DLD1 (cell line): ENCODE measurements around the gene ABCA9.
"Not testable (repeated sequence)": the region's sequence is repeated elsewhere in the genome, so short reads cannot be mapped to it uniquely, and the experiment has no call there.

Experiments
- in situ Hi-C: cut with HindIII; loops from 2 replicates; pipeline ENCODE4 v1.10.0; 2017; ENCODE audit warnings: low sequenced_read_pairs

Gene ABCA9

DNA sequence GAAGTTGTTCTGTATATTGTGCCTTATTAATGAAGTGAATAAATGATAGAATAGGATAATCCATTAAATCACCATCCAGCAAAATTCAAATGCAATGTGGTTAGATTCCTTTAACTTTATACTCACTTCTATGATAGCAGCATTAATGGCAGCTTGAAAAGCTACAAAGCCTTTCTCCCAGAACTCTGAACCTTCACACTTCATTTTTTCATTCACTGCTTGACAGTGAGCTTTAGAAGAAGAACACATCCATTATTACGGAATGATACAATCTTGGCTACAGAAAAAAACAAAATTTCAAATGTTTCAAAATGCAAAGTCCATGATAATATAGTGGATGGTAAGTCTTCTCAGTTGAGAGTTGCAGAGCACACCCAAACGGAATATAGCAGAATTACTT, 16.4 kb downstream of the ABCA9 start:
- in situ Hi-C loops, result no loop called here

DNA sequence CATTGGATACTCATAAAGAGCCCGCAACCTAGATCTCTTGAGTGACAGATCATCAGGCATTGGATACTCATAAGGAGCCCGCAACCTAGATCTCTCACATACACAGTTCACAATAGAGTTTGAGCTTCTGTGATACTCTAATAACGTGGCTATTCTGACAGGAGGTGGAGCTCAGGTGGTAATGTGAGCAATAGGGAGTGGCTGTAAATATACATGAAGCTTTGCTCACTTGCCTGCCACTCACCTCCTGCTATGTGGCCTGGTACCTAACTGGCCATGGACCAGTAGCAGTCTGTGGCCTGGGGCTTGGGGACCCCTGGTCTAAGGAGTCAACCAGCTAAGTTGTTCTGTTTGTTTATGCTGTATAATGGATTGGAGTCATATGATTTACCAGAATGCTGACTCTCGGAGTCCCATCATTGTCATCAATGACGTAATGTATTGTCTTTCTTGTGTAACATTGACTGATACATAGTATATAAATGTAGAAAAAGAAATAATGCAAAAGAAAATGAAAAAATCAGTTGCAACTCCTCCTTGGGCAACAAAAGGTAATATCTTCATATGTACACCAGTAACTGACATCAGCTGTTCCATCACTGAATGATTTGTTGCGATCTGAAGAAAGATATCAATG, 17.5 kb downstream of the ABCA9 start:
- in situ Hi-C loops, result no loop called here

DNA sequence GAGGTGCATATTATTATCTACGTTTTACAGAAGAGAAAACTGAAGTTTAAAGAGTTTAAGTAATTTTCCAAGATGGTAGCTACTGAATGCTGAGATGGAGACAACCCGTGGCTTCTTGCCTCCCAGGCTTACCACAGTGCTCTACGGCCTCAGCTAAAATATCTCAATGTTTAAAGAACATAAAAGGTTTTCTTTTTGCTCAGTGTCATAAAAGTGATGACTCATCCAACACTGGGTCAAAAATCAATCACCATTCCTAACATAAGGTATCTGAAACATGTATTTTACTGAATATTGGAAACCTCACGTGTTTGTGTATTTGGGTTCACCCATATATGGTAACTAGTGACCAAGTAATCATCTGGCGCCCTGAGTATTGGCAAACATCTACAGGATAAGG, 18.4 kb downstream of the ABCA9 start:
- in situ Hi-C loops, result no loop called here

DNA sequence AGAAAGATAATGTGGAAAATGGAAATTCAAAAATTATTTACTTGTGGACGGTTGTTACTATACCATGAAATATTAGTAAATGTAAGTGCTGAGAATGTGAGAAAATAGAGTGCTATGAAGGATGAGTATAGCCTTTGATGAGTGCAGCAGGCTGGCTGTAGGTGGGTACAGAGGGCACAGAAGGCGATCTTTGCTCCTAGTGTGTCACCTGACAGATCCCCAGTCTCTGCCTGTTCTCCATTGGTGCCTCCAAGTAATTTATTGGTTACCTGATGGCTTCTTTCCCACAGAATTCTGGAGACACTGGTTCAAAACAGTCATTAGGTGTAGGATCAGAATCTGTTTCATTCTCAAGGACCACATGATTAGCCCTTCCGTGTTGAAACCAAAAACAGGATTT, 28.9 kb downstream of the ABCA9 start:
- in situ Hi-C loops, result no loop called here

DNA sequence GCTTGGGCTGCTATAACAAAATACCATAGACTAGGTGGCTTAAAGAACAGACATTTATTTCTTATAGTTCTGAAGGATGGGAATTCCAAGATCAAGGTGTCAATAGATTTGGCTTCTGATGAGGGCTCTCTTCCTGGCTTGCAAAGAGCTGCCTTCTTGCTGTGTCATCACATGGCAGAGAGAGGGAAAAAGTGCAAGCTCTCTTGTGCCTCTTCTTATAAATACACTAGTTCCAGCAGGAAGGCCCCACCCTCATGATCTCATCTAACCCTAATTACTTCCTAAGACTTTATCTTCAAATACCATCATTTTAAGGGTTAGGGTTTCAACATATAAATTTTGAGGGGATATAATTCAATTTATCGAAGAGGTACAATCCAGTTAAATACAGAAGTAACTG, 30.6 kb downstream of the ABCA9 start:
- in situ Hi-C loops, result no loop called here

DNA sequence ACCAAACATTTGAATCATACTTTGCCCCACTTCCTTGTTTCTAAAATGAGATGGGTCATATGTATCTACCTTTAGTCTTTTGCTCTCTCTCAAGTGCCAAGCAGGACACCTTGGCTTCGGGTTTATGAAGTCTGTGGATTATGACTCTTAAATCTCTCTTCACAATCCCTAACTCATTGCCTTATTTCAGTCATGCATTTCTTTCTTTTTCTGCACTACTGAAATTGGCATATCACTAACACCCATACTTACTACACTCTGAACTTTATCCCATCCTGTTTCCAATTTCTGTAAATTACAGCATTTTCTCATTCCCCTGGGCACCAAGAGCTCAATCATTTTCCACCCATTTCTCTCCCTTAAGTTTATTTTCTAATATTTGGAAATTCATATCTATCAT, 42.0 kb downstream of the ABCA9 start:
- in situ Hi-C loops, result no loop called here

DNA sequence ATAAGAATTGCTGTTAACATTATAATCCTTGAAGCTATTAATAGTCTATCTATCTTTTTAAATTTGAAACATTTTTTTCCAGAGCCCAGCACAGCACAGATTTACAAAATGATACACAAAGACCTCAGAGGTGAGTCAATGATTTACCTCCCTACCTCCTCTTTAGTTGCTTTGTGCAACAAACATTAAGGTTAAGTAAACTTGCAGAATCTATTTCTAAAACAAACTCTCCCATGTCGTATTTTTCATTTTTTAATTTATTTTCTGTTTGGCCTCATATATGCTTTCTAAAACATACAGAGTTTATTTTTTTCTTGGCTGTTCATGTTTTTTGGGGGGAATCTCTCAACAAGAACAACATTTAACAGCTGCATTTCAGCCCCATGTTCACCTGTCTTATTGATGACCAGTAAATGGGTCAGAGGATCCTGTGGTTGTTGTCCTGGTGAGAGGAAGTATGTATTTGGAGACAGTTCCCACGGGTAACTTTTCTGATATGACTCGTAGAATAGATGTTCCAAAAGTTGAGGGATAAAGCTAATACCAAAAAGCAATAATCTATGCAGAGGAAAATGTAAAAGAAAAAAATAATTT, 42.6 kb downstream of the ABCA9 start:
- in situ Hi-C loops, result no loop called here

DNA sequence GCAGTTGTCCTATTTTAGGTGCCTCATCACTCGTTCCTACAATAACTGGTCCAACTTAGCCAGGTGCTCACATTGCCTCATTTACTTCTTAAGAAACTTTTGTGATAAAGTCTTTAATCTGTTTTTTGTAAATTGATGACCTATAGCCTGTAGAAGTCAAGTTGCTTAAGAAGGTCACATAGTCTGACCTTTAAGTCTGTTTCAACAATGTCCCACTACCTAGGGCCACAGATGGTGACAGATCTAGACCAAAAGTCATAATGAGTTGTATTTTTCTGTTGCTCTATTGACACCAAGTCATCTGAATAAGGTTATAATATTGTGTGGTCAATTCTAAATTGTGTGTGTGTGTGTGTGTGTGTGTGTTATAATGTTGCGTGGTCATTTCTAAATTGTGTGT, 45.1 kb downstream of the ABCA9 start:
- in situ Hi-C loops, result no loop called here

DNA sequence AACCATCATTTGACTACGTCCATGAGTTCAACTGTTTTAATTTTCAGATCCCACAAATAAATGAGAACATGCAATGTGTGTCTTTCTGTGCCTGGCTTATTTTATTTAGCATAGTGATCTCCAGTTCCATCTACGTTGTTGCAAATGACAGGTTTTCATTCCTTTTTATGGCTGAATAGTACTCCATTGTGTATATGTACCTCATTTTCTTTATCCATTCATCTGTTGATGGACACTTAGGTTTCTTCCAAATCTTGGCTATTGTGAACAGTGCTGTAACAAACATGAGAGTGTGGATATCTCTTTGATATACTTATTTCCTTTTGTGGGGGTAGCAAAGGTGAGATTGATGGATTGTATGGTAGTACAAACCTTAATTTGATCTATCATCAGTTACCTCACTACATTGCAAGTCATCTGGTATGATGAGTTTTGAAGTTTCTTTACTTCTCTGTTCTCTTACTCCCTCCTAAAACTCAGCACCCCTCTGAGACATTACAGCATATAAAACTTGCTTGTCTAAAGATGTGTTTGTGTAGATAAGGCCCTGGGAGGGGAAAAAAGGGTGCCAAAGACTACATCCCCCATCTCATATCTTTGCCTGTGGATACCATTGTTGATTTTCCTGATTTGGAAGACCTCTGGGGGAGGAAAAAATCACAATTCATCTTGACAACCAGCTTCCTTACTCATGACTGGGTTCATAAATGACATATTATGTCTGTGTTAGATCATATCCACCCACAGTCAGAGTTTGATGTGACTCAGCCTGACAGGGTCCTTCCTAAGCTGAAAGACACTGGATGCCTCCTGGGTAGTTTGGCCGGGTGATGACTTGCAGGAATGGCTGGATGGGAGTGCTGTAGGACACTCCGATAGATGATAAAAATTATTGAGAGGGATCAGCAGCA, 47.6 kb downstream of the ABCA9 start:
- in situ Hi-C loops, result no loop called here

DNA sequence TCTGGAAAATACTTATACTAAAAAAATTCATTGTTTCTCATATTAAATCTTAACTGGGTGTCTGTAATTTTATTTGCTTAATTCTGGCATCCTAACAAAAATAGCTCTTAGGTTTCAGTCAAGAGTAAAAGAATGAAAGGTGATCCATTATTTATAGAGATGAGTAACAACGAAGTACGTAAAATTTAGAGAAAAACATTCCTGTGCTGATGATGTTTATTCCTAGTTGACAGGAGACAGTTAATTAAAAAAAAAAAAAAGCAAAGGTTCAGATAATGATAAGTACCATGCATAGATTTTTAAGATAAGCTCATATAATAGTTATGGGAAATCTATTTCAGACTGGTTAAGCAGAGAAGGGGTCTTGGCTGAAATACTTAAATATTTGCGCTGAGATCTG, 50.8 kb downstream of the ABCA9 start:
- in situ Hi-C loops, result no loop called here

DNA sequence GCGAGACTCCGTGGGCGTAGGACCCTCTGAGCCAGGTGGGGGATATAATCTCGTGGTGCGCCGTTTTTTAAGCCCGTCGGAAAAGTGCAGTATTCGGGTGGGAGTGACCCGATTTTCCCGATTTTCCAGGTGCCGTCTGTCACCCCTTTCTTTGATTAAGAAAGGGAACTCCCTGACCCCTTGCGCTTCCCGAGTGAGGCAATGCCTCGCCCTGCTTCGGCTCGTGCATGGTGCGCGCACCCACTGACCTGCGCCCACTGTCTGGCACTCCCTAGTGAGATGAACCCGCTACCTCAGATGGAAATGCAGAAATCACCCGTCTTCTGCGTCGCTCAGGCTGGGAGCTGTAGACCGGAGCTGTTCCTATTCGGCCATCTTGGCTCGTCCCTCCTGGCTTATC, 56.0 kb downstream of the ABCA9 start:
- in situ Hi-C loops, result not testable (repeated sequence)

DNA sequence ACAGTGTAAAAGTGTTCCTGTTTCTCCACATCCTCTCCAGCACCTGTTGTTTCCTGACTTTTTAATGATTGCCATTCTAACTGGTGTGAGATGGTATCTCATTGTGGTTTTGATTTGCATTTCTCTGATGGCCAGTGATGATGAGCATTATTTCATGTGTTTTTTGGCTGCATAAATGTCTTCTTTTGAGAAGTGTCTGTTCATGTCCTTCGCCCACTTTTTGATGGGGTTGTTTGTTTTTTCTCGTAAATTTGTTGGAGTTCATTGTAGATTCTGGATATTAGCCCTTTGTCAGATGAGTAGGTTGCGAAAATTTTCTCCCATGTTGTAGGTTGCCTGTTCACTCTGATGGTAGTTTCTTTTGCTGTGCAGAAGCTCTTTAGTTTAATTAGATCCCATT, 61.0 kb downstream of the ABCA9 start:
- in situ Hi-C loops, result not testable (repeated sequence)

DNA sequence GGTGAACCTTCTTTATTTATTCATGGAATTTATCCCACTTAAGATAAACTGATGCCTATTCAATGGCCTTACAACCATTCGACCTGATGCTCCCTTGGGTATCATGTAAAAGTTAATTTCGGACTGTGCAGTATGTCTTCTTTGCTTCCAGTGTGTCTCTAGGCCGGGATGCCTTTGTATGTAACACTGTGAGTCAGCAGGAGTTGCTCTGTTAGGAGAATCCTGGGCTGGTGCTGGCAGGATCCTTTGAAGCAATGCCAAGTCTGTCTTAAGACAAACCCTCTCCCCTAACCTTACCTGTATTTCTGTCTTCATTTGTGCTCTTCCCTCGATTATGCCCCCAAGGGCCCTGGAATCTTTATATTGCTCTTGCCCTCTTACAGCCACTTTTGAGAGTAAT, 67.6 kb downstream of the ABCA9 start:
- in situ Hi-C loops, result no loop called here

DNA sequence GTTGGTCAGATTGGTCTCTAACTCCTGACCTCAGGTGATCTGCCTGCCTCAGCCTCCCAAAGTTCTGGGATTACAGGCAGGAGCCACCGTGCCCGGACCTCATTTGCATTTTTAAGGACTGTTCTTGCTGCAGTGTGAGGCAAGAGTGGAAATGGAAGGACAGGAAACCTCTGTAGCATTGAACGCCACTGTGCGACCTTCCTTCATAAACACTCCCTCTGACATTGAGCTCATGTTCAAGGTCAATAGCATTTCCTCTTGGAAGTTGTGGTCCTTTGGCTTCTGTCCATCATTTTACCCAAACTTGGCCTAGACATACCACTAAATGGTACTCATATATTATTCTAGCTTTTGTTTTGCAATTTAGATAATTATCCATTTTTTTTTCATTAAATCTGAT, 72.8 kb downstream of the ABCA9 start:
- in situ Hi-C loops, result no loop called here

DNA sequence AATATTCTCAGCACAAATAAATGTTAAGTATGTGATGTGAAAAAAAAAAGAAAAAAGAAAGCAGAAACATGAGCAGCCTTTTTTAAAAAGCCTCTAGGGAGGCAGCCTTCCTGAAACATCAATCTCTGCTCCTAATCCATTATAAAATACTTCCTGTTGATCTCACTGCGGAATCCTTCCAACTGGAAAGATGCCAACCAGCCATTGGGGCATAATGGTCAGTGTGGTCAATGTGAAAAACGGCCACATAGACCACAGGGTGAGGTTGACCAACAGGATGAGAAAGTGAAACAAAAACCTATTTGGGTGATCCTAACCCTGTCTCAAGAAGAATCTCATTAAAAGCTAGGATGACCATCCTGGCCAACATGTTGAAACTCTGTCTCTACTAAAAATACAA, 79.4 kb downstream of the ABCA9 start:
- in situ Hi-C loops, result no loop called here

DNA sequence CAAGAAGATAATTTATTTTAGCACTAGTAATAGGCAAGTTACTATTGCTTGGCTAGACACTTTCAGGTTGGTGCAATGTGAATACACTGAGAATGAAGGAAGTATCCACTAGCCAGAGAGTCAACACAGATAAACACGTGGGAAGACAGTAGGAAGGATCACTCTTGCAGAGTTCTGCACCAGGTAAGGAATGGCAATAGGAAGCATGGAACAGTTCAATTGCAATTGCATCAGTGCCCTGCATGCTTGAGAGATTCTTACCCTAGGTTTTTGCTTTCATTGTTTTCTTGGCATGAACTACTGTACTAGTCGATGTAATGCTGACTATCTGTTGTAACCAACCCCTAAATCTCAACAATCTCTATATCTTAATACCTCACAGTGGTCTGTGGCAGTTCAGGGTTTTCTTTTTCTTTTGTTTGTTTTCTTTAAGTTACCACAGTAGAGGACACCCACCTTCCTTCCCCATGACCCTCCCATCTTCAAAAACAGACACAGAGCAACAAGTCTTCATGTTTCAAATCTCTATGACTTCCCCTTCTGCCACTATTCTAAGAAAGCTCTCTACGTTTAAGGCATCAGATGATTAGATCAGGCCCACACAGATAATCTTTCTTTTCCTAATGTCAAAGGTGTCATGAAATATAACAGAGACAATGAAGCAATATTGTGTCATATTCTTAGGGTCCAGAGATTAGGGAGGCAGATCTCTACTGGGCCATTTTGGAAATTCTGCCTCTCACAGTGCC, 87.5 kb downstream of the ABCA9 start:
- in situ Hi-C loops, result no loop called here

DNA sequence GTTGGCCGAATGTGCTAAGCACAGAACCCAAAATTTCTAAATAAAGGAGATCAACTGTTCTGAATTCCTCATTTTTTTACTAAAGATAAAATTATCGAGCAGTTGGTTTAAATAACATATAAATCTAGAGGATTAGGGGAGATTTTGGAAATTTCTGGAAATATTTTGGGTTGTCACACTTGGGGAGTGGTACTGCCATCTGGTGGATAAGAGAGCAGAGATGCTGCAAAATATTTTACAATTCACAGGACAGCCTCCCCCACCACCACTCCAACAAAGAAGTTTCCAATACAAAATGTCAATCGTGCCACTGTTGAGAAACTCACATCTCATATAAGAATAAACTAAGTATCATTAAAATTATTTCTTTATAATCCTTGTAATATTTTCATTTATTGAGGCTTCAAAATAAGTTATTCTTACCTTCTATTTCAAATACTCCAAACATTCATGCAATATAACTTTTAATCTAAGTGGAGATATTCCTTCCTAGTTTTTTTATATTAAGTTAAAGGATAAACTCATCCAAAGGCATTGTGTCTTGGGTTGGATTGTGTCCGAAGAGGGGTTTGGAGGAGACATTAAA, 88.5 kb downstream of the ABCA9 start:
- in situ Hi-C loops, result no loop called here

DNA sequence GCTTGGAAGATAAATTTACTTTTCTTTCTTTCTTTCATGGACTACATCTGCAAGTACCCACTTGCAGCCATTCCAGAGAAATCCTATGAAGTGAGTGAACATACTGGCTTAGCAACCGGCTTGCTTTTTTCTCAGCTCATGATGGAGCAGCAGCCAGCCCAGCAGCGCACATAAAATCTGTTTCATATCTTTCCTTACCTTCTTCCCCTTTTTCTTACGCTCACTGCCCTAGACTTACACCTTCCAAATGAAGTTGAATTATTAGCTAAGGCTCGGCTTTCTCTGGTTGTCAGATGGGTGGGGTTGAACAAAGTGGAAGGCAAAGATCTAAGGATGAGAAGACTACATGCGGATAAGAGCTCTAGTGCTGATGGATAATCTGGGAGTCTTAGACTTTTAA, 91.6 kb downstream of the ABCA9 start:
- in situ Hi-C loops, result no loop called here

DNA sequence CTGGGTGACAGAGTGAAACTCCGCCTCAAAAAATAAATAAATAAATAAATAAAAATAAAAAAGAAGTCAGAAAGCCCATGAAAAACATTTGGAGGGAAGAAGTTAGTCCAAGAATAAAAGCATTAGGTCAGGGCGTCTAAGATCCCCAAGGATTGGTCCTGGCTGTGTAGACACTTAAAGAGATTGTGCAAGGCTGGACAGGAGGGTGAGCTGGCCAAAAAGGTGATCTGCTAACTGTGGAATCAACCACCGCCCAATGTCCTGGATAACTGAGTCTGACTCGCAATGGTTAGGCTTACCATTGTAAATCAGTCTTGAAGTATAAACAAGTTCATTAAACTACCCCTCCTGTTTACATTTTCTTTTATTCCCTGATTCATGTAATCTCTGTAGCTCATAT, 96.8 kb downstream of the ABCA9 start:
- in situ Hi-C loops, result no loop called here

DNA sequence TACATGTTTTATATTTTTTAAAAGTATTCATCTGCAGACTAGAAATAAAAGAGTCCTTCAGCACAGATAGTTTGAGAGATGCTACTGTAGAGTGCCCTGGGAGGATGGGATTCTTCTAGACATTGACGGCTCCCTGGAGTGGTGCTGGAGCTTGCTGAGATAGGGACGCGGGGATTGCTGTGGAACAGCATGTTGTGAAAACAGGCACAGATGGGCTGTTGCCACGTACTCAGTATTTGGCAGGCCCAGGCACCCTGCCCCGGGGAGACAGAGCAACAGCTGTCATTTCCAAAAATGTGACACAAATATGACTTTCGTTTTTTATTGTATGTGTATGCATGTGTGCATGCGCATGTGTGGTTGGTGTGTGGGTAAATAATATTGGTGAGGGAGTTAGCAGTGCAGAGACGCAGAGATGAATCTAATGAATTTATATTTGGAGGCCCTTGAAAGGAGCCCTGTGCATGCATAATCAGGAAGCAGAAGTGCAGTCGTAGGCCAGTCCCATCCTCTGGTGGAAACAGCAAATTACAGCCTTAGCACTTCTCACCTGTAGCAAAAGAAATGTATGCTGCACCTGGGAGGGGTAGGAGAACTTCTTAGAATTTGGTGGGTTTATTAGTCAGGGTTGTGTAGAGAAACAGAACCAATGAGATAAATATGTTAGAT, 99.4 kb downstream of the ABCA9 start:
- in situ Hi-C loops, result no loop called here

DNA sequence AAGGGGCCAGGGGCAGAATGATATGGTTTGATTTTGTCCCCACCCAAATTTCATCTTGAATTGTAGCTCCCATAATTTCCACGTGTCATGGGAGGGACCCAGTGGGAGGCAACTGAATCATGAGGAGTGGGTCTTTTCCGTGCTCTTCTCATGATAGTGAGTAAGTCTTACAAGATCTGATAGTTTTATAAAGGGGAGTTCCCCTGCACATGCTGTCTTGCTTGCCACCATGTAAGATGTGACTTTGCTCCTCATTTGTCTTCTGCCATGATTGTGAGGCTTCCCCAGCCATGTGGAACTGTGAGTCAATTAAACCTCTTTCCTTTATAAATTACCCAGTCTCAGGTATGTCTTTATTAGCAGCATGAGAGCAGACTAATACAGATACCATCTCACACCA, 101.6 kb downstream of the ABCA9 start:
- in situ Hi-C loops, result not testable (repeated sequence)
